KOPT-K1 (cell line): ENCODE measurements around the gene C5.

ENCODE experiments used
- H3K27ac ChIP-seq: fragments of 200-600 bp; sonication (generic); 2 replicates; pipeline ENCODE4 v1.5.1; 2016; ENCODE audit warnings: antibody characterized with exemption, mild to moderate bottlenecking, low read depth, low read length; ENCODE audit not compliant: poor library complexity, severe bottlenecking
- H3K36me3 ChIP-seq: fragments of 200-600 bp; sonication (generic); 2 replicates; pipeline ENCODE4 v1.5.1; 2017; ENCODE audit warnings: antibody characterized with exemption, mild to moderate bottlenecking, low read length, moderate library complexity; ENCODE audit not compliant: insufficient read depth
- H3K9me3 ChIP-seq: fragments of 200-600 bp; sonication (generic); 2 replicates; pipeline ENCODE4 v1.5.1; 2017; ENCODE audit warnings: antibody characterized with exemption, low read length, mild to moderate bottlenecking; ENCODE audit not compliant: insufficient read depth, poor library complexity, severe bottlenecking

Gene C5

GRCh38 chr9:120911295-120911837, 138.7 kb downstream of the C5 start:
- Histone ChIP-seq H3K36me3 (no peaks in the 10 kb centered on the region), H3K9me3 (no peaks in the 10 kb centered on the region), H3K27ac (no peak overlapping the region)

GRCh38 chr9:120910643-120911042, 139.4 kb downstream of the C5 start:
- H3K36me3 ChIP-seq: no peaks in the 10 kb centered on the region
- no peak overlapping the region for H3K27ac ChIP-seq
- H3K9me3 ChIP-seq: no peaks in the 10 kb centered on the region

GRCh38 chr9:120909904-120910303, 140.2 kb downstream of the C5 start:
- peak overlapping the region; percentile 32 for H3K27ac ChIP-seq
- H3K36me3 ChIP-seq: no peaks in the 10 kb centered on the region
- H3K9me3 ChIP-seq: no peaks in the 10 kb centered on the region

GRCh38 chr9:120905315-120906164, 144.5 kb downstream of the C5 start:
- Histone ChIP-seq H3K9me3 (no peaks in the 10 kb centered on the region), H3K36me3 (no peaks in the 10 kb centered on the region), H3K27ac (peak overlapping the region; percentile 74)

- H3K9me3 ChIP-seq: no peaks in the 10 kb centered on the region
- H3K27ac ChIP-seq: peak overlapping the region; percentile 74
- no peaks in the 10 kb centered on the region for H3K36me3 ChIP-seq
Observed at GRCh38 chr9:120904978-120905301, 145.1 kb downstream of the C5 start.

- H3K9me3 ChIP-seq: no peaks in the 10 kb centered on the region
- no peaks in the 10 kb centered on the region for H3K36me3 ChIP-seq
- peak overlapping the region; percentile 74 for H3K27ac ChIP-seq
Observed at GRCh38 chr9:120904061-120904977, 145.8 kb downstream of the C5 start.

- Histone ChIP-seq H3K9me3 (no peaks in the 10 kb centered on the region), H3K36me3 (no peaks in the 10 kb centered on the region), H3K27ac (peak overlapping the region; percentile 74)
Observed at GRCh38 chr9:120902569-120903535, 147.2 kb downstream of the C5 start.
